NCI-H69 (cell line): ENCODE data around the gene CDC16.
A peak's percentile ranks its signal among the peaks of the same experiment; 100 is the strongest.
"Not testable (repeated sequence)": the region's sequence is repeated elsewhere in the genome, so short reads cannot be mapped to it uniquely, and the experiment has no call there.

Source experiments
- DNase-seq: peaks from one replicate; lab custom pipeline; 2025; lab: John Stamatoyannopoulos, UW

The CDC16 gene

DNA sequence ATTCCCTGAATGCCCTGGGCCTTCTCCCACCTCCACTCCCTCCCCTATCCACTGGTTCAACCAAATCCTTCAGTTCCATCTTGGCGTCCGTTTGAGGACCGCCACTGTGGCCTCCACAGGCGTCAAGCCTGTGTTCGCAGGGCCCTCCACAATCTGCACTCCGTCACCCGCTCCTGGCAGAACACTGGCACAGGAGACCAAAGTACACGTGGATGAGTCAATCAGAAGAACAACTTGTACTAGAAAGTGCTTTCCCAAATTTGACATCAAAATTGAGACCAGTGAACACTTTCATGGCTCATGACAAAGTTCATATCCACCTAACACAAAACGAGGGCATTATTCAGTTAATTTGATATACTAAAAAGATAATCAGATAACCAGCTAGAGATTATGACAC lies 6.5 kb upstream of the CDC16 start:
- no peak for DNase-seq

DNA sequence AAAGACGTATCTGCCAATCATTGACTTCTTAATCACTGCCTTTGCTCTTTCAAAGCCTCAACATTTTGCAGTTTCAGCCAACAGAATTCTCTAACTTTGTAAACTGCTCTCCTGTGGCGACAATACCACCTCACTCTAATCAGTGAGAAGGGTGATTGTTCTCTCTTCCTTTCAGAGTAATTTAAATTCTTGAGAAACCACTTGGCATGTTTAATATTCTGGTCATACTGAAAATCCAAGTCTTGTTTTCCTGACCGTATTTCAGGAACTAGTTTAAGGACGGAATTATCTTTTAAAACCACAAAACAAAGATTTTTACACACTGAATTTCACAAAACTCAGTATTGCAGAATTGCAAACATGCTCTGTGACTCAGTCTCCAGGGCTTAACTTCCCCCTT lies 5.2 kb upstream of the CDC16 start:
- no peak for DNase-seq

DNA sequence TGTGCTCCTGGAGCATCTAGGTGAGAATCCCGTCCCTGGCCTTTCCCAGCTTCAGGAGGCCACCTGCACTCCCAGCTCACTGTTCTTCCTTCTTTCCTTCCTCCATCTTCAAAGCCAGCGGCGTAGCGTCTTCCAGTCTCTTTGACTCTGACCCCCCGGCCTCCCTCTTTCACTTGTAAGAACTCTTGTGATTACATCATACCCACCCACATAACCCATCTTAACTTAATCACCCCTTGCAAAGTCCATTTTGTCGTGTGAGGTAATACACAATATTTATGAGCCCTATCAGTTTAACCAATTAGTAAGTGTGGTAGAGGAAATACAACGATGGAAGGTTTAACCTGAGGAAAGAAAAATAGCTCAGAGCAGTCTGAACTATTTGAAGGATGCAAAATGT lies 4.6 kb upstream of the CDC16 start:
- DNase-seq: peak; percentile 69

DNA sequence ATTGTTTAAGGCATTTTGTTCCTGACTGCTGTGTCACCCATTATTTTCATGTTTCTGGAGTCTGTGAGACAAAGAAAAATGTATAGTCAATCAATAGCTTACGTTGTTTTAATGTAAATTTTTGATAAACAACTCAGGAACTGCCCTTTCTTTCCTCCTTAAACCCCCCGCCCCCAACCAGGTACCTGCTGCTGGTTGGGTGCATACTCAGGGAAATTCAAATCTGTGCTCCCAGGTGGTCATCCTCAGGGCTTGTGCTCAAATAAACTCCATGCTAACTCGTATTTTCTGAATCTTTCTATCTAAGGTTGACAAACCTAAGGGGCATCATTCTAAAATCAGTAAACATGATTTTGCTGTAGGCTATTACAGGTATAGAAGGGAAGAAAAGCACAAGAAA lies 4.1 kb upstream of the CDC16 start:
- DNase-seq: no peak

DNA sequence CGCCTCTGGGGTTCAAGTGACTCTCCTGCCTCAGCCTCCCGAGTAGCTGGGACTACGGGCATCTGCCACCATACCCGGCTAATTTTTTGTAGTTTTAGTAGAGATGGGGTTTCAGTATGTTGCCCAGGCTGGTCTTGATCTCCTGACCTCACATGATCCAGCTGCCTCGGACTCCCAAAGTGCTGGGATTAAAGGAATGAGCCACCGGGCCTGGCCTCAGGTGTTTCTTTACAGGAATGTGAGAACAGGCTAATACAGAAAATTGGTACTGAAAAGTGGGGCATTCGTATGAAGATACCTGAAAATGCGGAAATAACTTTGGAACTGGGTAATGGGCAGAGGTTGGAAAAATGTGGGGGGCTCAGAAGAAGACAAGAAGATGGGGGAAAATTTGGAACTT lies 2.8 kb upstream of the CDC16 start:
- no peak for DNase-seq

DNA sequence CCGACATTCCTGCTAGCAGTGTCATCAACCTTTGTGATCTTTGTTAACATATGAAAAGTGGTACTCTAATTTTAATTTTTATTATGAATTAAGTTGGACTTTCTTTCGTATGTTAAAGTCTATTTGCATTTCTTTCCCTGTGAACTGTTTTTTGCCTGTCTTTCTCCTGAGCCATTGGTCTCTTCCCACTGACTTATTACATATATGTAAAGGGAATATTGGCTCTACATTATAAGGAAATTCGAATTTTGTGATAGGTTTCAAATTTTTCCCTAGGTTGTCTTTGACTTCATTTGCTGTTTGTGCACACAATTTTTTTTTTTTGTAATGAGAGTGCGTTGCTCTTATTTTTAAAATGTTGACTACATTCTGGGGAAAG lies 442 bp upstream of the CDC16 start:
- DNase-seq: no peak

DNA sequence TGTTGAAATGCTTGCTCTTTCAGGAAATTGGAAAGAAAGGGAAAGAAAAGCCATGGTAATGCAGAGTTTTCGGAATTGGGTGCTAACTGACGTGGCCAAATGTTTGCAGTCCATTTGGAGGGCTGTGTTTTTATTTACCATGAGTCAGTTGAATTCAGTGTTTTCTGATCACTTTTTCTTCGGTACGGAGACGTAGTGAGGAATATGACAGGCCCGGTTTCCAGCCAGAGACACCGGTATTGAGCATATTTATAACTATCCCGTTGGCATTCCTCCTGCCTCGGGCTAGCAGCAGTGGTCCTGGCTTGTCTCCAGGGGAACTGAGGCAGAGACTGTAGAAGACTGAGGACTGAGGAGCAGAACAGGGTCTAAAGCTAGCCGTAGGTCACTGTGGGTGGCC lies 1.0 kb downstream of the CDC16 start:
- peak; percentile 22 for DNase-seq

DNA sequence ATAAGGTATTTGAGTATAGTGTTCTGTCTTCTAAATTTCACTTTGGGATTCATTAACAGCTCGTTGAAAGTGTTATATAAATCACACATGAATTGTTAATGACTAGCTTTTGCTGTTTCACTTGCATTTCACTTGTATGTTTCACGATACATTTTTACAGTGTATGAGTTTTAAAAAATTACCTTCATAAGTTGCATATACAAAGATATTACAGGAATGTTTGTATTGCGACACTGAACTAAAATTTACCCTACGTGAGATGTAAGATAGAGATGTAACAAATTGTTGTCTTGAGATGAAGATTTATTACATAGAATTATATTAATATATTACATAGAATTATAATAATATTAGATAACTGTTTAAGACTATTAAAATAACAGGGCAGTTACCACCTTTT lies 1.5 kb downstream of the CDC16 start:
- DNase-seq: no peak

DNA sequence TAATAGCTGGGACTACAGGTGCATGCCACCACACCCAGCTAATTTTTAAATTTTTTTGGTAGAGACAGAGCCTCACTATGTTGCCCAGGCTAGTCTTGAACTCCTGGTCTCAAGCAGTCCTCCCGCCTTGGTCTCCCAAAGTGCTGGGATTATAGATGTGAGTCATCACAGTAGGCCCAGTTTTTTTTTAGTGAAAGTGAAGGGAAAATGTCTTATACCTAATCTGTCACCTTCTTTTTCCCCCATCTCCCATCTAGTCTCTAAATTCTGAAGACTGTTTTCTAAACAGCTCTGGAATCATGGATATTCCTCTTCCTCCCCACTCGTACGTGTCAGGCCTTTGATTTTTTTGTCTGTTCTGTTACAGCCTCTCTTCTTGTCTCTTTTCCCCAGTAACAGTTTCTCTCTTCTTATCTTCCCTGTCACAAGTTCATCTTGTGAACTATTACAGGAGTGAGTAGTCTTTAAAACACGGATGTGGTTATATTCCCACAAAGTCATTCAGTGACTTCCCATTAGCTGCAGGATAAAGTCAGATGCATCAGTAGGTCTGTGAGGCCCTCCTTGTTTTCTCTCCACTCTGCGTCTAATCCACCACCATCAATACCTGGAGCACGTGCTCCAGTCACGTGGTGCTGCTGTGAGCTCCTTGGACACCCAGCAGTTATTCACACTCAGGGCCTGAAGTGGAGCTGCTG lies 2.9 kb downstream of the CDC16 start:
- no peak for DNase-seq

DNA sequence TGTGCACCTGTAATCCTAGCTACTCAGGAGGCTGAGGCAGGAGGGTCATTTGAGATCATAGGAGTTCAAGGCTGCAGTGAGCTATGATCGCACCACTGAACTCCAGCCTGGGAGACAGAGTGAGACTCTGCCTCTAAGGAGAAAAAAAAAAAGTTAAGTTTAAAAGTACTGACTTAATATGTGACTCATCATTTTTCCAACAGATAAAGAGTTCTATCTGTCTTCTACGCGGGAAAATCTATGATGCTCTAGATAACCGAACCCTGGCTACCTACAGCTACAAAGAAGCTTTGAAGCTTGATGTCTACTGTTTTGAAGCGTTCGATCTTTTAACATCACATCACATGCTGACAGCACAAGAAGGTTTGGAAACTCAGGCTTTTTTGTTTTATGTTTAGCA lies 7.2 kb downstream of the CDC16 start:
- no peak for DNase-seq

DNA sequence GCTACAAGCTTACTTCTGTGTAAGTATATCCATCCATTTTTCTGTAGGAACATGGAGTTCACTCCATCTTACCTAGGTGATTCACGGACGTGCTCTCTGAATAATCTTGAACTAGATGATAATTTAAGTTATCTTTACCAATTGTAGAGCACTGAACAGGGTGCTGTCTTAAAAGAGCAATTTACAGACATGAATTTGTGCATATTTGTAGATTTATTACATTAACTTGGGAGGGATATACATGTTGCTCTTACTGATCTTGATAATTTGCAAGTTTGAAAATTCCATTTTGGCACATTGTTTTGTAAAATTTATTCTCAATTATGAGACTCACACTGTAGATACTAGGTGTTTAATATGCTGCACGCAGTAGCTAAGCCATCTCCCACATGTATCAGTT lies 9.3 kb downstream of the CDC16 start:
- no peak for DNase-seq

DNA sequence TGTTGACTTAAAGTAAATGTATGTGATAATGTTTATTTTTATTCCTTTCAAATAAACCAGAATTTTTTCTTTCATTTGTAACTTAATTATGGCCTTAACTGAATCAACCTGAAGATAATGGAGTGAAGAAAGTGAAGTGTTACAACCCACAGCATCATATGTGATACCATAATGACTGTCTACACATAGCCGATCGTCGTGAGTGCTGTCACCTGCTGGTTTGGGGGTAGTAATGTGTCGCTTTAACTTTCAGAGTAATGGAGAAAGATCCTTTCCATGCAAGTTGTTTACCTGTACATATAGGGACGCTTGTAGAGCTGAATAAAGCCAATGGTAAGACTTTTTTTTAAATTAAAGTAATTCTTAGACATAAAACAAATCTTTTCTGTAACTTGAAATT lies 9.9 kb downstream of the CDC16 start:
- DNase-seq: no peak

DNA sequence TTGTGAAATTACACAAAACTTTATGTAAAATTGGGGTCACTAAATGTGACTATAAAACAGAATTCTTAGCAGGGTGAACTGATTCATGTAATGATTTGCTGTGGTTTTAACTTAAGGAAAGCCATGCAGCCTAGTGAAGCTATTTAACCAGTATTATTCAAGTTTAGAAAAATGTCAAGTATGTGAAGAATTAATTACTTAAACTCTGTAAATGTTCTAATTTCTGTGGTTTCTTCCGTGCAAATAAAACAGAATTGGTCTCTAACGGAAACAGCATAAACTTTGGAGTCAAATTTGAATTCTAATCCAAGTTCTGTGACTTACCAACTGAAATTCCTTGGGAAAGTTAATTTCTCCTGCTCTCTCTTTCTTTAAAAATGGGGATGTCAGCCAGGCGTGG lies 13.3 kb downstream of the CDC16 start:
- no peak for DNase-seq

DNA sequence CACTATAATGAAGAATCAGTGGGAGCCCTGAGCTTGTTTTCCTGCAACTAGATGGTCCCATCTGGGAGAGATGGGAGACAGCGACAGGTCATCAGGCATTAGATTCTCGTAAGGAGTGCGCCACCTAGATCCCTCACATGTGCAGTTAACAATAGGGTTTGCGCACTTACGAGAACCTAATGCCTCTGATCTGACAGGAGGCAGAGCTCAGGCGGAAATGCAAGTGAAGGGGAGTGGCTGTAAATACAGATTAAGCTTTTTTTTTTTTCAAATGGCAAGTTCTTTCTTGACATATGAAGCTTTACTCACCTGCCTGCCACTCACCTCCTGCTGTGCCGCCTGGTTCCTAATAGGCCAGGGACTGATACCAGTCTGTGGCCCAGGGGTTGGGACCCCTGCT lies 14.4 kb downstream of the CDC16 start:
- DNase-seq: peak; percentile 22

DNA sequence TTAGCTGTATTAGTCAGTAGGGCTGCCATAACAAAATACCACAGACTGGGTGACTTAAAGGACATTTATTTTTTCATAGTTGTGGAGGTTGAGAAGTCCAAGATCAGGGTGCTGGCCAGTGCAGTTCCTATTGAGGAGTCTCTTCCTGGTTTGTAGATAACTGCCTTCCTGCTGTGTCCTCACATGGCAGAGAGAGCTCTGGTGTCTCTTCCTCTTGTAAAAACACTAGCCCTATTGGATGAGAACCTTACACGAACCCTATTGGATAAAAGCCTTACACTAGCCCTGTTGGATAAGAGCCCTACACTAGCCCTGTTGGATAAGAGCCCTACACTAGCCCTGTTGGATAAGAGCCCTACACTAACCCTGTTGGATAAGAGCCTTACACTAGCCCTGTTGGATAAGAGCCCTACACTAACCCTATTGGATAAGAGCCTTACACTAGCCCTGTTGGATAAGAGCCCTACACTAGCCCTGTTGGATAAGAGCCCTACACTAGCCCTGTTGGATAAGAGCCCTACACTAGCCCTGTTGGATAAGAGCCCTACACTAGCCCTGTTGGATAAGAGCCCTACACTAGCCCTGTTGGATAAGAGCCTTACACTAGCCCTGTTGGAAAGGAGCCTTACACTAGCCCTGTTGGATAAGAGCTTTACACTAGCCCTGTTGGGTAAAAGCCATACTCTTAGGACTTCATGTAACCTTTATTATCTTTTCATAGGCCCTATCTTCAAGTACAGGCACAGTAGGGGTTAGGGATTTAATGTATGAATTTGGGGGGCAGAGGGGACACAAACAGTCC lies 17.1 kb downstream of the CDC16 start:
- not testable (repeated sequence) for DNase-seq

DNA sequence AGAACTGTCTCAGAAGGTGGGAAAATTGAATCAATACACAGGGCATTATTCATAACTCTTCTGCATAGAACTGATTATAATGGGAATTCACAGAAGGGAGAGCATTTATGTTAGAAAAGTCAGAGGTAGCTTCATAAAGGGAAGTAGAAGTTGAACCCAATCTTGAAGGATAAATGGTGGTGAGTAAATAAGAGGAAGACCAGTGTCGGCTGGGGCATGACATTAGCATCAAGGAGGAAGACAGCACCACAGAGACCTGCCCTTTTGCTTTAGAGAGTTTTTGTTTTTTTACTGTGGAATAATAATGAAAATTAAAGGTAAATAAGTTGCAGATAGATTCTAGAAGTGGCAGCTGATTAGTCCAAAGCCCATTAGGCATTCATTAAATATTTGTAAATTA lies 21.9 kb downstream of the CDC16 start:
- no peak for DNase-seq

DNA sequence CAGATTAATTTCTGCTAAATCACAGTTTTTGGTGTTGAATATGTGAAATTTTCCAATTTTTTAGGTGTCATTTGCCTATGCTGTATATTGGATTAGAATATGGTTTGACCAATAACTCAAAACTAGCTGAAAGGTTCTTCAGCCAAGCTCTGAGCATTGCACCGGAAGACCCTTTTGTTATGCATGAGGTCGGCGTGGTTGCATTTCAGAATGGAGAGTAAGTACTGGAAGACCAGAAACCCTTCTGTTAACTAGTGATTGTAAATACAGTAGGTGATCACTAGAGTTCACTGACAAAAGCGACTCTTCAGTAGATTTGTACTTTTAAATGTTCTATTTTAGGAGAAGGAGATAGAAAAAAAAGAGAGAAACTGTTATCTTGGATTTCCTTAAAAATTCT lies 22.3 kb downstream of the CDC16 start:
- no peak for DNase-seq

DNA sequence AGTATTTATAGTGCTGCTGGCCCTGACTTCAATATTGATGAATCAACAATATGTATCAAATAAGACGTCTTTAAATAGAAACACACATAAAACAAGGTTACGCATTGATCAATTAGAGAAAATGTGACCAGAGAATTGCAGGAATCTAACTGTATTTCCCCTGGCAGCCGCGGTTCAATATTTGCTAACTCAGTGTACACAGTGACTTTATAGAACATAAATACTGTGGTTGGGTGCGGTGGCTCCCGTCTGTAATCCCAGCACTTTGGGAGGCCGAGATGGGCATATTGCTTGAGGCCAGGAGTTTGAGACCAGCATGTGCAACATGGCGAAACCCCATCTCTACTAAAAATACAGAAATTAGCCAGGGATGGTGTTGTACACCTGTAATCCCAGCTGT lies 23.9 kb downstream of the CDC16 start:
- DNase-seq: peak; percentile 40

DNA sequence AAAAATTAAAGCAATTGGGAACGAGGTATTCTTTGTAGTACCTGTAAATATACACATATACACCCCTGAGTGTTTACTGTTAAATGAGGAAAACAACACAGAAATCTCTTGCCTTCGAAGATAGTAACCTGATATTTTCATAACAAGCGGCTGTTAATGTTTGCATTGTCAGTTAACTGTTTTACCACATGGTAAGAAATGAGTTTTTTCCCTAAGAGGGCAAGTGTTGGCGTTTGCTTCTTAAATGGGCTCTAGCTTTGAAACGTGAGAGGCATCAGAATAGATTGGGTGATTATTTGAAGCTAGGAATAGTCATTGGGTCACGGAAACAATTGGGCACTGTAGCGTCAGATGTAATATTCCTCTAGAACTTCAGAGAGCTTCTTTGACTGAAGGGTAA lies 24.7 kb downstream of the CDC16 start:
- peak; percentile 47 for DNase-seq

DNA sequence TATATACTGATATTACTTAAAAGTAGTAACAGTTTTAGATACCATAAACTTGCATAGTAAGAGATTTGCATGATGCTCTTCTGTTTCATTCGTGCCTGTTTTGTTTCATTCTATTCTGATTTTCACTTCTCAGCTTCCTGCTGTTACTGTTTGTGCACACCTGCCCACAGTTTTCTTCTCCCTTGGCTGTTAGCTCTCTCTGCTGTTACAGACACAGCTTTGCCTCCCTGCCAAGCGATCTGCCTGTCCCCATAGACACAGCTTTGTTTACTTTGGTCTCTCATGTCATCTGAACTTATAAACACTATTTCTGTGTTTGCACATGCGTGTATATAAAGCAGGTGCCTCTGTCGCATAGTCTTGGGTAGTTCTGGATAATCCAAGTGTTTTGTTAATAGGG lies 25.3 kb downstream of the CDC16 start:
- DNase-seq: peak; percentile 85

DNA sequence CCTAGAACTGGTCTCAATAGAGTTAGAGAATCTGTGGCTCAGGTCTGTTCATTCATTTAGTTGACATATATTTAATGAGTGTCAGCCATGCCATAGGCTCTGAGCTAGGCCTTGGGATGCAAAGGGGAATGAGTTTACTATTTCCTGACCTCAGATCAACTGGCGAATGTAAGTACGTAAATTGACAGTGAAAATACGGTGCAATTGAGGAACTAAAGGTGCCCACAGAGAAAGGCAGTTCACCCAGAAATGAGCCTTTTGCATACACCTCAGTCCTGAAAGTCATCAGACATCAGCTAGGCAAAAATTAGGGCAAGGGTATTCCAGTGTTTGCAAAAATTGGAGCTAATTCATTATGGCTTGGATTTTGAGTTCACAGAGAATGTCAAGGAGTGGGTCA lies 26.1 kb downstream of the CDC16 start:
- no peak for DNase-seq

DNA sequence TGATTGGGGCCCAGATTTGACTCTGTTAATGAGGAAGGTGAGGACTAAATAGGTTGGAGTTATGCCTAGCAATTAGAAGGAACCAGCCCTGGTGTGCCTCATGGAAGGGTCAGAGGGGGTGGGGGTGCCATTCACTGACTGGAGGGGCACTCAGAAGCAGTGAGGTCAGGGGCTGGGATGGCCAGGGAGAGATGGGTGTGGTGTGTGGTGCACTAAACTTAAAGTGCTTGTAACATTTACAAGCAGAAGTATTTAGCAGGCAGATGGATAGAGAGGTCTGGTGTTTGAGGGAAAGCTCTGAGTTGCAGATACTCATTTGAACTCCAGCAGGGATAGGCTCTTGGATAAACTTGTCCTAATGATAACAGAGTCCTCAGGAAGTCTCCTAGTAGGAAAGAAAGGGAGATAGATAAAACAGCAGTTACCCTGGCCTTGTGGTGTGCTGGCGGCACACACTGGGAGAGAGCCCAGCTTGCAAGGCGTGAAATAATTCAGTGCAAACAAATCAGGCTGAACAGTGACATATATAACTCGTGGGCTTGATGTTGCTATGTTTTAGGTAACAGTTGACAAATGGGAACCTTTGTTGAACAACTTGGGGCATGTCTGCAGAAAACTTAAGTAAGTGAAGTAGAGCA lies 26.8 kb downstream of the CDC16 start:
- no peak for DNase-seq

DNA sequence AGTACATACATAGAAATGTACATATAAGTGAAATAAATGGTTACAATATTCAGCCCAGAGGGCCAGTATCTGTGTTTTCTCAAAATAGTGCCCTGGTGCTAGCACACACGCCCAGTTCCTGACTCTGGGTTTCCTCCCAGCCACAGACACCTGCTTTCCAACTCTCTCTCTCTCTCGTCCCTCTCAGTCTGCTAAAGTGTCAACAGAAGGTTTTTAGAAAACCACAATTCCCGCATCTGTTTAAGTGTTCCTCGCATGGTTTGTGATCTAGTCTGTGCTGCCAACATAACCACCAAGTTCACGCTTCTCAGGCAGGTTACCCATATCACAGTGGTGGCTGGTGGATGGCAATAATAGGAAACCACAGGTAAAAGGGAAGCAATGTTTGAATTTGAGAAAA lies 28.9 kb downstream of the CDC16 start:
- no peak for DNase-seq
